ENCODE results near the gene PVALB. TPM values are rescaled to one million over a fixed set of nuclear protein-coding genes. Genes with fewer than 3 reads are reported as not detected.

PVALB gene
- total and polyA plus RNA-seq, 2 of the 4 experiments (the other 2 are of a cell fraction) = not detected

GRCh38 chr22:36772451-36772850 is 44.4 kb downstream of the PVALB start:
- intact Hi-C loops (cut with micrococcal nuclease) = no loop called here
- DNase-seq (no peak), ATAC-seq (ENCODE audit: low read depth) (no peak)
- Histone ChIP-seq H4K91ac (ENCODE audit: insufficient read depth, low read depth, low read length) (no peak overlapping the region), H3K14ac (replicated peaks; ENCODE audit: low read depth, low read length) (no peak overlapping the region), H3K4me3 (ENCODE audit: insufficient read depth, low read depth, low read length) (no peak overlapping the region), H2BK15ac (ENCODE audit: low read depth, low read length) (no peak overlapping the region), H2BK5ac (ENCODE audit: low read depth, low read length, poor library complexity, severe bottlenecking) (no peak overlapping the region), H3K9me3 (ENCODE audit: control insufficient read depth, insufficient read depth, low read length) (no peaks in the 10 kb centered on the region), H2AK9ac (replicated peaks; ENCODE audit: low read depth, low read length, poor library complexity) (no peak overlapping the region), H2BK120ac (ENCODE audit: low read depth, low read length) (no peak overlapping the region), H3K27ac (ENCODE audit: insufficient read depth, low read length) (no peak overlapping the region), H4K8ac (ENCODE audit: low read depth in 2 of 2, low read length in 2 of 2) (no peak overlapping the region), H3K18ac (ENCODE audit: low read depth, low read length) (no peak overlapping the region), H3K4ac (ENCODE audit: low read depth, low read length) (no peak overlapping the region), H3K4me1 (ENCODE audit: control insufficient read depth, insufficient read depth, low read length) (peaks cover 6% of the 10 kb centered on the region), H3K4me2 (ENCODE audit: low read depth, low read length) (no peak overlapping the region), H2AK5ac (ENCODE audit: low read depth, low read length) (no peak overlapping the region), H4K20me1 (ENCODE audit: insufficient read depth, low read length) (no peaks in the 10 kb centered on the region), H3K27me3 (ENCODE audit: control insufficient read depth, insufficient read depth, low read length) (no peaks in the 10 kb centered on the region), H3K9me1 (ENCODE audit: insufficient read depth, low read length) (0 out of 2 replicates have a peak, but pooled peaks cover 3% of the 10 kb centered on the region), H4K5ac (ENCODE audit: low read depth, low read length) (no peak overlapping the region), H3K56ac (ENCODE audit: extremely low read depth, insufficient read depth, low read length) (no peak overlapping the region), H3K79me1 (ENCODE audit: low read depth in 1 of 2, low read length in 2 of 2) (peaks cover 12 to 18% of the 10 kb centered on the region in 2 experiments; a peak in 3 of 4 replicates), H3K36me3 (ENCODE audit: control insufficient read depth, insufficient read depth, low read length) (peaks cover 4% of the 10 kb centered on the region), H2BK20ac (ENCODE audit: low read depth, low read length) (no peak overlapping the region), H3K23ac (ENCODE audit: low read depth, low read length) (no peak overlapping the region), H3K9ac (ENCODE audit: low read depth, low read length) (no peak overlapping the region), H2AFZ (replicated peaks; ENCODE audit: low read length, poor library complexity) (no peak overlapping the region)
- POLR2A ChIA-PET (ENCODE audit: unreplicated experiment) = no interaction called here
- dilution Hi-C loops (cut with HindIII; ENCODE audit: low sequenced_read_pairs, unreplicated experiment) = no loop called here
- CTCF ChIA-PET = no interaction called here
- in situ Hi-C loops (cut with MboI; ENCODE audit: low sequenced_read_pairs) = loop anchor here (10.0 kb wide), 1 partner anchor 228 kb away; no protein-coding TSS in a partner anchor
- TF ChIP-seq BHLHE40 (IDR thresholded peaks at IDR 0.05; ENCODE audit: low read depth, low read length) = no peak
- no TSS peak for BruUV-seq (replicated peaks)
- 87% methylated on average over 8 of the region's 8 CpGs; no CpG with 5 or more reads in 1 of the 2 experiments for WGBS, 2 experiments (ENCODE audit: extremely low coverage in 2 of 2, insufficient read length in 1 of 2)
